ENCODE data around the gene CIC. TPM values are rescaled to one million over a fixed set of nuclear protein-coding genes. Genes with fewer than 3 reads are reported as not detected.

The CIC gene
- total and polyA plus RNA-seq, 9 of the 15 experiments (the other 6 are each of a cell fraction or from before 2014, with no cell fraction given) = 0.07 to 44.7 (median 8.6) TPM

DNA sequence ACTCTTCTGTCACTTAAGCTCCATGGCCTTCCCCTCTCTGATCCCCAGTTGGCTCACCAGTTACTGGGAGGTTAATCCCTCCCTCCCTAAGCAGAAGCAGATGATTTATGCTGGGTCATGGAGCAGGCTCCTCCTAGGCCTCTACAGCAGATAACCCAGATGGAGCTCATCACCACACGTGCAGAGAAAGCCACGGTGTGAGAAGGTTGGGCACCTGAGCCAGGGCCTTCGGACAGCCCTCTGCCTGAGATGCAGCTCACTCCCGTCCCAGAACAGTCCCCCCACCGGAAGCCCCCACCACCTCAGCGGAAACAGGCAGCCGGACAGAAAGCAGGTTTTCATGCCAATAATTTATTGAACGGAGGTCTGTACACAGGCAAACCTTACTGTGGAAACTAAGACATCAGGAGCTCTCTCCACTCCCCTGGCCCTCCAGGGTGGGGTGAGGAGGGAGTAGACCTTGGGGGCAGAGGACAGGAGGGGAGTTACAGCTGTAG, 39.1 kb upstream of the CIC start (continued):
- TF ChIP-seq, protein P1, sequence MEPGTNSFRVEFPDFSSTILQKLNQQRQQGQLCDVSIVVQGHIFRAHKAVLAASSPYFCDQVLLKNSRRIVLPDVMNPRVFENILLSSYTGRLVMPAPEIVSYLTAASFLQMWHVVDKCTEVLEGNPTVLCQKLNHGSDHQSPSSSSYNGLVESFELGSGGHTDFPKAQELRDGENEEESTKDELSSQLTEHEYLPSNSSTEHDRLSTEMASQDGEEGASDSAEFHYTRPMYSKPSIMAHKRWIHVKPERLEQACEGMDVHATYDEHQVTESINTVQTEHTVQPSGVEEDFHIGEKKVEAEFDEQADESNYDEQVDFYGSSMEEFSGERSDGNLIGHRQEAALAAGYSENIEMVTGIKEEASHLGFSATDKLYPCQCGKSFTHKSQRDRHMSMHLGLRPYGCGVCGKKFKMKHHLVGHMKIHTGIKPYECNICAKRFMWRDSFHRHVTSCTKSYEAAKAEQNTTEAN (CRISPR knock-in tag; IDR thresholded peaks at IDR 0.05) = no peak
- TF ChIP-seq CEBPG (CRISPR knock-in tag; IDR thresholded peaks at IDR 0.05) (no peak), CEBPG (tag; conservative IDR thresholded peaks at IDR 0.05 in 1 of 2, IDR thresholded peaks at IDR 0.05 in 1 of 2) (no peak), ATF7 (IDR thresholded peaks at IDR 0.05) (peak; percentile 32; the same call in 1 of the 2 replicates), POLR2A (conservative IDR thresholded peaks at IDR 0.05) (peak; percentile 59), LEF1 (IDR thresholded peaks at IDR 0.05) (peak; percentile 73; the same call in 1 of the 2 replicates), HNRNPH1 (optimal IDR thresholded peaks at IDR 0.05; ENCODE audit: low read depth, low read length) (no peak), ZFX (CRISPR knock-in tag; IDR thresholded peaks at IDR 0.05) (peak; percentile 39), RHOXF2B (CRISPR knock-in tag; conservative IDR thresholded peaks at IDR 0.05) (no peak), ZNF311 (CRISPR knock-in tag; IDR thresholded peaks at IDR 0.05) (no peak), SAFB (IDR thresholded peaks at IDR 0.05; ENCODE audit: borderline replicate concordance, low read depth, low read length) (no peak), MED1 (CRISPR knock-in tag; IDR thresholded peaks at IDR 0.05; ENCODE audit: borderline replicate concordance) (no peak), DPF2 (IDR thresholded peaks at IDR 0.05) (peak; percentile 67), ZKSCAN8 (CRISPR knock-in tag; IDR thresholded peaks at IDR 0.05) (no peak), ZNF124 (CRISPR knock-in tag; IDR thresholded peaks at IDR 0.05) (no peak), POLR2H (tag; IDR thresholded peaks at IDR 0.05; ENCODE audit: low read depth) (no peak), BRD4 (IDR thresholded peaks at IDR 0.05) (no peak), C11orf30 (IDR thresholded peaks at IDR 0.05; ENCODE audit: low read depth) (peak; percentile 80), CHCHD3 (CRISPR knock-in tag; IDR thresholded peaks at IDR 0.05) (no peak), GATAD2A (IDR thresholded peaks at IDR 0.05) (peak; percentile 72; the same call in 1 of the 2 replicates), BDP1 (IDR thresholded peaks at IDR 0.05; ENCODE audit: insufficient read depth, insufficient read length) (no peak), KLF1 (tag; IDR thresholded peaks at IDR 0.05) (no peak)
- TF ChIP-seq, protein P2, sequence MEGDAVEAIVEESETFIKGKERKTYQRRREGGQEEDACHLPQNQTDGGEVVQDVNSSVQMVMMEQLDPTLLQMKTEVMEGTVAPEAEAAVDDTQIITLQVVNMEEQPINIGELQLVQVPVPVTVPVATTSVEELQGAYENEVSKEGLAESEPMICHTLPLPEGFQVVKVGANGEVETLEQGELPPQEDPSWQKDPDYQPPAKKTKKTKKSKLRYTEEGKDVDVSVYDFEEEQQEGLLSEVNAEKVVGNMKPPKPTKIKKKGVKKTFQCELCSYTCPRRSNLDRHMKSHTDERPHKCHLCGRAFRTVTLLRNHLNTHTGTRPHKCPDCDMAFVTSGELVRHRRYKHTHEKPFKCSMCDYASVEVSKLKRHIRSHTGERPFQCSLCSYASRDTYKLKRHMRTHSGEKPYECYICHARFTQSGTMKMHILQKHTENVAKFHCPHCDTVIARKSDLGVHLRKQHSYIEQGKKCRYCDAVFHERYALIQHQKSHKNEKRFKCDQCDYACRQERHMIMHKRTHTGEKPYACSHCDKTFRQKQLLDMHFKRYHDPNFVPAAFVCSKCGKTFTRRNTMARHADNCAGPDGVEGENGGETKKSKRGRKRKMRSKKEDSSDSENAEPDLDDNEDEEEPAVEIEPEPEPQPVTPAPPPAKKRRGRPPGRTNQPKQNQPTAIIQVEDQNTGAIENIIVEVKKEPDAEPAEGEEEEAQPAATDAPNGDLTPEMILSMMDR (IDR thresholded peaks at IDR 0.05 in 2 of 3, conservative IDR thresholded peaks at IDR 0.05 in 1 of 3; ENCODE audit: insufficient read depth in 2 of 3, low read depth in 1 of 3, low read length in 3 of 3) = no peak
- TF ChIP-seq, protein P3, sequence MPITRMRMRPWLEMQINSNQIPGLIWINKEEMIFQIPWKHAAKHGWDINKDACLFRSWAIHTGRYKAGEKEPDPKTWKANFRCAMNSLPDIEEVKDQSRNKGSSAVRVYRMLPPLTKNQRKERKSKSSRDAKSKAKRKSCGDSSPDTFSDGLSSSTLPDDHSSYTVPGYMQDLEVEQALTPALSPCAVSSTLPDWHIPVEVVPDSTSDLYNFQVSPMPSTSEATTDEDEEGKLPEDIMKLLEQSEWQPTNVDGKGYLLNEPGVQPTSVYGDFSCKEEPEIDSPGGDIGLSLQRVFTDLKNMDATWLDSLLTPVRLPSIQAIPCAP (CRISPR knock-in tag; IDR thresholded peaks at IDR 0.05; ENCODE audit: borderline replicate concordance) = no peak
- TF ChIP-seq, protein P4, sequence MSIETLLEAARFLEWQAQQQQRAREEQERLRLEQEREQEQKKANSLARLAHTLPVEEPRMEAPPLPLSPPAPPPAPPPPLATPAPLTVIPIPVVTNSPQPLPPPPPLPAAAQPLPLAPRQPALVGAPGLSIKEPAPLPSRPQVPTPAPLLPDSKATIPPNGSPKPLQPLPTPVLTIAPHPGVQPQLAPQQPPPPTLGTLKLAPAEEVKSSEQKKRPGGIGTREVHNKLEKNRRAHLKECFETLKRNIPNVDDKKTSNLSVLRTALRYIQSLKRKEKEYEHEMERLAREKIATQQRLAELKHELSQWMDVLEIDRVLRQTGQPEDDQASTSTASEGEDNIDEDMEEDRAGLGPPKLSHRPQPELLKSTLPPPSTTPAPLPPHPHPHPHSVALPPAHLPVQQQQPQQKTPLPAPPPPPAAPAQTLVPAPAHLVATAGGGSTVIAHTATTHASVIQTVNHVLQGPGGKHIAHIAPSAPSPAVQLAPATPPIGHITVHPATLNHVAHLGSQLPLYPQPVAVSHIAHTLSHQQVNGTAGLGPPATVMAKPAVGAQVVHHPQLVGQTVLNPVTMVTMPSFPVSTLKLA (conservative IDR thresholded peaks at IDR 0.05) = peak; percentile 70 to 73
- TF ChIP-seq, protein P5, sequence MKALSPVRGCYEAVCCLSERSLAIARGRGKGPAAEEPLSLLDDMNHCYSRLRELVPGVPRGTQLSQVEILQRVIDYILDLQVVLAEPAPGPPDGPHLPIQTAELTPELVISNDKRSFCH (CRISPR knock-in tag; IDR thresholded peaks at IDR 0.05) = no peak
- TF ChIP-seq, protein P5 (tag; IDR thresholded peaks at IDR 0.05) = no peak
